Subcutaneous abdominal adipose tissue (tissue), 5 donors: ENCODE results near the gene COL18A1.

Source experiments
- H3K27ac ChIP-seq: one replicate; pipeline ENCODE4 v1.7.0; 2013; ENCODE audit warnings: low read depth, mild to moderate bottlenecking, inconsistent platforms, low read length, moderate library complexity
- H3K27me3 ChIP-seq, 5 donors: one replicate each; pipeline ENCODE4 v1.7.0; 2013; ENCODE audit warnings: low read length in 5 of 5, inconsistent platforms in 1 of 5; ENCODE audit not compliant: control insufficient read depth in 5 of 5, insufficient read depth in 4 of 5
- H3K36me3 ChIP-seq, 5 donors: one replicate each; pipeline ENCODE4 v1.7.0; 2013; ENCODE audit warnings: low read length in 5 of 5; ENCODE audit not compliant: control insufficient read depth in 5 of 5, insufficient read depth in 5 of 5
- H3K4me1 ChIP-seq, 5 donors: one replicate each; pipeline ENCODE4 v1.7.0; 2013; ENCODE audit warnings: low read length in 5 of 5, mild to moderate bottlenecking in 3 of 5, moderate library complexity in 1 of 5; ENCODE audit not compliant: control insufficient read depth in 5 of 5, insufficient read depth in 5 of 5
- H3K4me3 ChIP-seq, 5 donors: one replicate each; pipeline ENCODE4 v1.7.0; 2013; ENCODE audit warnings: low read length in 5 of 5, low read depth in 1 of 5
- H3K9ac ChIP-seq, 5 donors: one replicate each; pipeline ENCODE4 v1.7.0; 2013; ENCODE audit warnings: low read length in 5 of 5, mild to moderate bottlenecking in 4 of 5, moderate library complexity in 3 of 5
- H3K9me3 ChIP-seq, 5 donors: one replicate each; pipeline ENCODE4 v1.7.0; 2013; ENCODE audit warnings: low read length in 5 of 5; ENCODE audit not compliant: control insufficient read depth in 5 of 5
- donor health status: healthy.
- donor health status: healthy.
- donor health status: healthy.
- donor health status: healthy.
- donor health status: healthy.

COL18A1 gene

DNA sequence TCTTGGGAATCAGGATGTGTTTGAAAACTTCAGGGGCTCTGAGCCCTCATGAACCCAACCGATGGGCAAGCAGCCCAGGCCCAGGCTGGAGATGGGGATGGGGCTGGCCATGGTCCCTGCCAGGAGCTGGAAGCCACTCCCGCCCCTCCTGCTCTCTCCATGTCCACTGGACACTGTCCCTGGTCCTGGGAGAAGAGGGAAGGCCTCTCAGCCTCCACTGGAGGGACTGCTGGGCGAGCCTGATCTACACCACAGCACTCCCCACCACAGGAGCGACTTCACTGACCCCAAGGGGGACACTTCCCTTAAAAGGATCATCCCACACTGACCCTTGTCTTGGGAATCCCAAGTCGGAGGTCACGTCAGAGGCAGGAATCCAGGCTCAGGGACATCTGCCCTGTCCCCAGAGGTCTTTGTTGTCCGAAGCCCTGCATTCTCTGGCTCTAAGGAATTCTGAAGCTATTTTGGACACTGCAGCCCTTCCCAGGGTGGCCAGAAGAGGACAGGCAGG, 16.9 kb upstream of the COL18A1 start:
- no peaks in the 10 kb centered on the region for H3K36me3 ChIP-seq
- no peak overlapping the region for H3K4me3 ChIP-seq
- H3K9me3 ChIP-seq: no peaks in the 10 kb centered on the region
- no peak overlapping the region for H3K27ac ChIP-seq
- H3K4me1 ChIP-seq: peaks cover 8 to 21% (median 17%) of the 10 kb centered on the region in 5 donors
- H3K9ac ChIP-seq: no peak overlapping the region
- peaks cover 0 to 9% (median 6%) of the 10 kb centered on the region in 5 donors for H3K27me3 ChIP-seq

DNA sequence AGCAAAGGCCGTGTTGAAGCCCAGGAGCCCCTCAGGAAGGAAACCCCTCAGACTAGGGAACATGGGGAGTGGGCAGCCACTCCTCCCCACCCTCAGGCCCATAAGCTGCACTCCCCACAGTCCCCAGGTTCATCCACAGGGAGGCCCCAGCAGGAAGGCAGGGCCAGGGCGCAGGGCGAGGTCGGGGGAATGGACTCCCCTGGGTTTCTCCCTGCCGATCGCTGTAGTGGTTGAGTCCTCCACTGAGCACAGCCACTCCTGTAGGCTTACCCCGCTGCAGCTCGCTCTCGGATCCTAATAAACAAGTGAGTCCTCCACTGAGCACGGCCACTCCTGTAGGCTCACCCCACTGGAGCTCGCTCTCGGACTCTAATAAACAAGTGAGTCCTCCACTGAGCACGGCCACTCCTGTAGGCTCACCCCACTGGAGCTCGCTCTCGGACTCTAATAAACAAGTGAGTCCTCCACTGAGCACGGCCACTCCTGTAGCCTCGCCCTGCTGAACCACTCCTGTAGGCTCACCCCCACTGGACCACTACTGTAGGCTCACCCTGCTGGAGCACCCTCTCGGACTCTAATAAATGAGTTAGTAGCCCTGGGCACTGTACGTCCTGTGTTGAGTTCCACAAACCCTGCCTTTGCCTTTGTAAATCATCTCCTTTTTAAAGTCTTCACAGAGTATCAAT, 16.2 kb upstream of the COL18A1 start:
- H3K9ac ChIP-seq: no peak overlapping the region
- no peaks in the 10 kb centered on the region for H3K36me3 ChIP-seq
- H3K27ac ChIP-seq: no peak overlapping the region
- H3K4me1 ChIP-seq: peaks cover 8 to 21% (median 17%) of the 10 kb centered on the region in 5 donors
- H3K27me3 ChIP-seq: peaks cover 0 to 9% (median 6%) of the 10 kb centered on the region in 5 donors
- no peaks in the 10 kb centered on the region for H3K9me3 ChIP-seq
- no peak overlapping the region for H3K4me3 ChIP-seq

DNA sequence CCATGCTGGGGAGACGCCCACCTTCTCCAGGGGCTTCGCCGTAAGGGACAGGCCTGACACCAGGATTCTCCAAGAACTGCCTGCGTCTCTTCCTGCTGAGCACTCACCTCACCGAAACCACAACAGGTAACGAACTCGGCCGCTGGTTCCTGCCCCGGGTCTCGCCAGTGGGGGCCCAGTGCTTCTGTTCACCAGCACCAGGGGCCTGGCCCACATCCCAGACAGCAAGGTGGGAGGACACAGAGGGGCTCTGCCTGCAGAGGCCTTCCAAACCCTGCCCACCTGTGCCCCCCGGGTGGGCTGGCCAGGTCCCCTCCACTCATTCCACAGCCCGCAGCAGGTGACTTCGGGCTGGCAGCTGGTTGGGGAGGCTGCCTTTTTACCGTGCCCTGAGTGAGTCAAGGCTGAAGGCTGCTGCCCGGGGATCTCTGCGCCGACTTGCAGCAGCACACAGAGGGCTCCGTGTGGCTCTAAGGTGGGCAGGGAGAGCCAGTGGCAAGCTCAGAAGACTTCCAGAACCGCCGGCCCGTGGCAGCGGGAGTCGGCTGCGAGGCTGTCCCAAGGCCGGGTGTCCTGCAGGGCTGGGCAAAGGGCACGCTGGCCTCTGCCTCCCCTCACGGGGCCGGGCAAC, 14.7 kb upstream of the COL18A1 start:
- Histone ChIP-seq H3K9ac (no peak overlapping the region), H3K27ac (no peak overlapping the region)

GRCh38 chr21:45390831-45391742, 13.9 kb upstream of the COL18A1 start:
- peaks cover 8 to 21% (median 17%) of the 10 kb centered on the region in 5 donors for H3K4me1 ChIP-seq
- H3K27ac ChIP-seq: no peak overlapping the region
- H3K36me3 ChIP-seq: no peaks in the 10 kb centered on the region
- peaks cover 0 to 9% (median 0%) of the 10 kb centered on the region in 5 donors for H3K27me3 ChIP-seq
- H3K9ac ChIP-seq: no peak overlapping the region
- no peak overlapping the region for H3K4me3 ChIP-seq
- no peaks in the 10 kb centered on the region for H3K9me3 ChIP-seq

More for the DNA sequence above, 14.7 kb upstream of the COL18A1 start:
- no peak overlapping the region for H3K4me3 ChIP-seq
- H3K9me3 ChIP-seq: no peaks in the 10 kb centered on the region
- H3K36me3 ChIP-seq: no peaks in the 10 kb centered on the region
- peaks cover 0 to 9% (median 5%) of the 10 kb centered on the region in 5 donors for H3K27me3 ChIP-seq
- peaks cover 8 to 21% (median 17%) of the 10 kb centered on the region in 5 donors for H3K4me1 ChIP-seq

DNA sequence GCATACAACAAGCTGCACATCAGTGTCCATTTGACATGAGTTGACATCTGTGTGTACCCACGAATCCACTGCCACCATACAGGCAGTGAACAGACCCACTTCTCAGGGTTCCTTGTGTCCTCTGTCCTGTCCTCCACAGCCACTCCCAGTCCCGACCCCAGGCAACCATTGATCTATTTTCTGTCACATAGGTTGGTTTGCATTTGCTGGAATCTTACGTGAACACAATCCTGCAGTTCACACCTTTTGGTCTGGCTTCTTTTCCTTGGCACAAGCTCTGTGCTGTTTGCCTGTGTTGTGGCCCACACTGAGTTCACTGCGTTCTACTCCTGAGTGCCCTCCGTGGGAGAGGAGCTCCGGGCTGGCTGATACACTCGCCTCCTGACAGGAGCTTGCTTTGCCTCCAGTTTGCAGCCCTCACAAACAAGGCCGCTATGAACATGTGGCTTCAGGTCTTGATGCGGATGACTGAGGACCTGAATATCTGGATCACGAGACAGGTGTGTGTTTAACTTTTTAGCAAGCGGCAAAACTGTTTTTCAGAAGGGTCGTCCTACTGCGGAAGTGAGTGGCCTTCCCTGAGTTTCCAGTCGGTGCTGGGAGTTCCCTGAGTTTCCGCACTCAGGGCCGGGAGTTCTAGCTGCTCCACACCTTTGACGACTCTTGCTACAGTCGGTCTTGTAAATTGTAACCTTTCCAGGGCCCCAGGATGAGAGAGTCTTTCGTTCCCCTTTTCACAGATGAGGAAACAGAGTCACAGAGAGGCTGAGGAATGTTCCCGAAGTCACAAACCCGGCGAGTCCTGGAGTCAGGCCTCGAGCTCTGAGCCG, 13.0 kb upstream of the COL18A1 start:
- Histone ChIP-seq H3K4me1 (peaks cover 3 to 13% (median 8%) of the 10 kb centered on the region in 5 donors), H3K4me3 (no peak overlapping the region), H3K27ac (no peak overlapping the region), H3K27me3 (peaks cover 0 to 9% (median 0%) of the 10 kb centered on the region in 5 donors), H3K9me3 (no peaks in the 10 kb centered on the region), H3K9ac (no peak overlapping the region), H3K36me3 (no peaks in the 10 kb centered on the region)

DNA sequence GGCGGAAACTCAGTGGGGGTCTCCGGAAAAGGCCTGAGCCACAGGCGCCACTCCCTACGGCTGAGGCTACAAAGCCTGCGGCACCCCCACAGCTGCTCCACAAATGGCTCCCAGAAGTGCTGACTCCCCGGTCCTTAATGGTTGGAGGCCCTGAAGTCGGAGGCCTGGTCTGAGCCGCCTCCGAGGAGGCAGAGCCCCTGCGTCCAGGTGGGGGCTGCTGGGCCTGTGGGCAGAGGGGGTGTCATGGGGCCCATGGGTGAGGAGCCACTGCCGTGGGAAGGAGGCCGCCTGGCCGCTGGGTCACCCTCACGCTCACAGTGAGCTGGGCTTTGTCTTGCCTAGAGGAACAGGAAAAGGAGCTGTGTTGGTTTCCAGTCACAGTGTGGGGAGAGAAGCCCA, 12.4 kb upstream of the COL18A1 start:
- no peak overlapping the region for H3K9ac ChIP-seq
- H3K4me3 ChIP-seq: no peak overlapping the region
- no peaks in the 10 kb centered on the region for H3K36me3 ChIP-seq
- H3K27ac ChIP-seq: no peak overlapping the region
- H3K4me1 ChIP-seq: peaks cover 0 to 6% (median 2%) of the 10 kb centered on the region in 5 donors
- peaks cover 0 to 9% (median 0%) of the 10 kb centered on the region in 5 donors for H3K27me3 ChIP-seq
- no peaks in the 10 kb centered on the region for H3K9me3 ChIP-seq

DNA sequence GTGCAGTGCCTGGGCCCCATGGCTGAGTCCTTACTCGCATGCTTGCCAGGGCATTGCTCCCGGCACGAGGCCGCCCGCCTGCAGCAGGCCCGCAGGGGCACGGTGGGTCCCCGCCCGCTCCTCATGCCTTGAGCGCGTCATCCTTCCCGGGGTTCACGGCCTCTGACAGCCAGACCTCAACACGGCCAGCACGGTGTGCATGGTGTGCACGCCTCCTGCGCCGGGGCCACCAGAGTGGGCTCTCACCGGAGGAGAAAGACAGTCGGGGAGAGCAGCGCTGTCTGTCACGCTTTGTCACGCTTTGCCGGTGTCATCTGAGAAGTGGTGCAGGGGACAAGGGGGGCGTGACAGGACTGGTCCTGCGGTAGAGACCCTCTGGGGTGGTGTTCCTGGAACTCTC, 11.9 kb upstream of the COL18A1 start:
- peaks cover 0 to 9% (median 0%) of the 10 kb centered on the region in 5 donors for H3K27me3 ChIP-seq
- no peak overlapping the region for H3K27ac ChIP-seq
- peaks cover 0 to 2% (median 0%) of the 10 kb centered on the region in 5 donors for H3K4me1 ChIP-seq
- no peak overlapping the region for H3K4me3 ChIP-seq
- H3K9me3 ChIP-seq: no peaks in the 10 kb centered on the region
- no peak overlapping the region for H3K9ac ChIP-seq
- H3K36me3 ChIP-seq: no peaks in the 10 kb centered on the region

DNA sequence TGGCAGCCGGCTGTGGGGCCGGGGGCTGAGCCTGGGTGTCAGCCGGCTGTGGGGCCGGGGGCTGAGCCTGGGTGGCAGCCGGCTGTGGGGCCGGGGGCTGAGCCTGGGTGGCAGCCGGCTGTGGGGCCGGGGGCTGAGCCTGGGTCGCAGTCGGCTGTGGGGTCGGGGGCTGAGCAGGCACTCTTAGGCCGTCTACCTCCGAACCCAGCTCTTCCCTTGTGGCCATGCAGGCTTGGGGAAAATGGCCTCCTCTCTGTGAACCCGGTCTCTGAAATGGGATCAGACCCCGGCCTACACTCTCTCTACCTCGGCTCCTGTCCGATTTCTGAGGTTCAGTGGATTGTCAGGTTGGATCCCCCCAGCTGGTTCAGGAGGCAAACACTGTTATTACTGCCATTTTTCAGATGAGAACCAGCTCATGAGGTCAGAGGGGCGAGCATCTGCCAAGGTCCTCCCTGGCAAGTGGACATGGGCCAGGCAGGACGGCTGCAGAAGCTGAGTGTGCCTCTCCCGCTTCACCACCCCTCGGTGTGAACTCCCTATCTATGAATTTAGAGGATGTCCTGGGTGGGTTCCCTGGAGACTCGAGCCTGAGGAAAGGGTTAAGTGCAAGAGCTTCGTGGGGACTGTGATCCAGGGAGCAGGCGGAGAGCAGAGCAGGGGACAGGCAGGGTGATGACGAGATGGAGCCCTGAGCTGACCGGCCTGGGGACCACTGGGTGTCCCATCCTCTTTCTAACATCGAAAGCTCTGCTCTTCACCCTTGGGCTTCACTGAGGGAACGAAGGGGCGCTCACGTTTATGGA, 10.9 kb upstream of the COL18A1 start:
- Histone ChIP-seq H3K36me3 (no peaks in the 10 kb centered on the region), H3K27me3 (peaks cover 0 to 6% (median 0%) of the 10 kb centered on the region in 5 donors), H3K9ac (no peak overlapping the region), H3K4me3 (no peak overlapping the region), H3K9me3 (no peaks in the 10 kb centered on the region), H3K27ac (no peak overlapping the region), H3K4me1 (no peaks in the 10 kb centered on the region)

GRCh38 chr21:45396620-45396995, 8.4 kb upstream of the COL18A1 start:
- H3K4me1 ChIP-seq: no peaks in the 10 kb centered on the region
- no peak overlapping the region for H3K4me3 ChIP-seq
- H3K27ac ChIP-seq: no peak overlapping the region
- H3K27me3 ChIP-seq: peaks cover 0 to 3% (median 0%) of the 10 kb centered on the region in 5 donors
- H3K36me3 ChIP-seq: no peaks in the 10 kb centered on the region
- H3K9me3 ChIP-seq: peaks cover 0 to 6% (median 0%) of the 10 kb centered on the region in 5 donors
- H3K9ac ChIP-seq: no peak overlapping the region
